Sigmoid colon (tissue), 4 donors: ENCODE data around the gene REEP5.
"Not testable (repeated sequence)": the region's sequence is repeated elsewhere in the genome, so short reads cannot be mapped to it uniquely, and the experiment has no call there.

Source experiments
- CTCF ChIP-seq, 4 experiments: fragments of 450-650 bp in 3 of 4; fragments of 200-600 bp in 1 of 4; IDR thresholded peaks; one replicate each; pipeline ENCODE4 v1.5.1; 2016 to 2019; ENCODE audit warnings: antibody characterized with exemption in 4 of 4, mild to moderate bottlenecking in 3 of 4, moderate library complexity in 2 of 4
- POLR2A ChIP-seq, 2 donors: fragments of 450-650 bp; IDR thresholded peaks; one replicate each; pipeline ENCODE4 v1.6.1; 2016; ENCODE audit warnings: antibody characterized with exemption in 2 of 2, mild to moderate bottlenecking in 2 of 2, moderate library complexity in 2 of 2
- POLR2AphosphoS5 ChIP-seq, 4 donors: sonication (generic); formaldehyde crosslinking; IDR thresholded peaks; one replicate each; pipeline ENCODE4 v1.6.1; 2017; ENCODE audit warnings: antibody characterized with exemption in 4 of 4

GRCh38 chr5:112963374-112963733, 41.3 kb upstream of the REEP5 start:
- not testable (repeated sequence) for TF ChIP-seq POLR2A, CTCF, POLR2AphosphoS5 (IDR thresholded peaks at IDR 0.05)
